ENCODE results near the gene TTLL5. TPM values are rescaled to one million over a fixed set of nuclear protein-coding genes. Genes with fewer than 3 reads are reported as not detected.

Gene TTLL5
- total RNA-seq, 3 donors from 2014 or later, result 30.8 to 51.0 (median 32.8) TPM

GRCh38 chr14:75630695-75631452 is 30.2 kb upstream of the TTLL5 start:
- ATAC-seq, result no peak
- Histone ChIP-seq H3K36me3 (ENCODE audit: low read depth) (no peaks in the 10 kb centered on the region), H3K4me3 (no peak overlapping the region), H3K4me1 (ENCODE audit: low read depth) (no peaks in the 10 kb centered on the region), H3K9me3 (no peaks in the 10 kb centered on the region)
- intact Hi-C loops (cut with DNase I, micrococcal nuclease), result no loop called here
- no peak for DNase-seq
- TF ChIP-seq CTCF (IDR thresholded peaks at IDR 0.05), result no peak

- DNase-seq (no peak), ATAC-seq (no peak)
- Histone ChIP-seq H3K4me1 (ENCODE audit: low read depth) (no peaks in the 10 kb centered on the region), H3K9me3 (no peaks in the 10 kb centered on the region), H3K36me3 (ENCODE audit: low read depth) (no peaks in the 10 kb centered on the region), H3K4me3 (no peak overlapping the region)
- intact Hi-C loops (cut with DNase I, micrococcal nuclease), result no loop called here
- TF ChIP-seq CTCF (IDR thresholded peaks at IDR 0.05), result no peak
These were observed 29.6 kb upstream of the TTLL5 start for GRCh38 chr14:75631453-75631831.

GRCh38 chr14:75634848-75635247 is 26.2 kb upstream of the TTLL5 start:
- Histone ChIP-seq H3K36me3 (ENCODE audit: low read depth) (no peaks in the 10 kb centered on the region), H3K4me1 (ENCODE audit: low read depth) (no peaks in the 10 kb centered on the region), H3K9me3 (no peaks in the 10 kb centered on the region), H3K4me3 (no peak overlapping the region)
- ATAC-seq (no peak), DNase-seq (no peak)
- intact Hi-C loops (cut with DNase I, micrococcal nuclease), result no loop called here
- no peak for TF ChIP-seq CTCF (IDR thresholded peaks at IDR 0.05)

- intact Hi-C loops (cut with DNase I, micrococcal nuclease), result no loop called here
- H3K4me3 ChIP-seq, result no peak overlapping the region
- no peaks in the 10 kb centered on the region for H3K36me3 ChIP-seq (ENCODE audit: low read depth)
- DNase-seq (no peak), ATAC-seq (no peak)
- H3K9me3 ChIP-seq, result no peaks in the 10 kb centered on the region
- no peak for TF ChIP-seq CTCF (IDR thresholded peaks at IDR 0.05)
- no peaks in the 10 kb centered on the region for H3K4me1 ChIP-seq (ENCODE audit: low read depth)
These were observed 24.9 kb upstream of the TTLL5 start for GRCh38 chr14:75636100-75636692.

- no peak for TF ChIP-seq CTCF (IDR thresholded peaks at IDR 0.05)
- Histone ChIP-seq H3K4me3 (no peak overlapping the region), H3K4me1 (ENCODE audit: low read depth) (no peaks in the 10 kb centered on the region), H3K36me3 (ENCODE audit: low read depth) (no peaks in the 10 kb centered on the region), H3K9me3 (no peaks in the 10 kb centered on the region)
- intact Hi-C loops (cut with DNase I, micrococcal nuclease), result no loop called here
- DNase-seq (no peak), ATAC-seq (no peak)
These were observed 20.2 kb upstream of the TTLL5 start for GRCh38 chr14:75640876-75641275.
